ENCODE measurements around the gene PXK. TPM values are rescaled to one million over a fixed set of nuclear protein-coding genes. Genes with fewer than 3 reads are reported as not detected.
"Not testable (repeated sequence)": the region's sequence is repeated elsewhere in the genome, so short reads cannot be mapped to it uniquely, and the experiment has no call there.

PXK gene
- total RNA-seq, 2 experiments from 2014 or later: 50.7 to 51.2 TPM

- H3K4me3 Mint-ChIP-seq: peak overlapping the region; percentile 4
- ChIA-PET CTCF (interaction anchor here (1.7 kb wide), 1 partner anchor 56 kb away, joined by 4 read pairs; no protein-coding TSS in a partner anchor), POLR2A (interaction anchor here (0.9 to 2.8 kb wide), 7 partner anchors 10 to 878 kb away, joined by 3 to 21 read pairs (median 4); partner anchors contain the start of genes HTD2, KCTD6, PDE12 and RPP14)
- peaks cover 23% of the 10 kb centered on the region for H3K36me3 Mint-ChIP-seq (ENCODE audit: low read depth)
- H3K27me3 Mint-ChIP-seq: peaks cover 10% of the 10 kb centered on the region
- no peak overlapping the region for H3K27ac Mint-ChIP-seq
- H3K9me3 Mint-ChIP-seq: no peaks in the 10 kb centered on the region
- DNase-seq: no peak
- H3K4me1 Mint-ChIP-seq: peaks cover 32% of the 10 kb centered on the region
These were observed 101.8 kb downstream of the PXK start for GRCh38 chr3:58434511-58434910.

- Mint-ChIP-seq H3K4me3 (peak overlapping the region; percentile 4), H3K36me3 (ENCODE audit: low read depth) (peaks cover 18% of the 10 kb centered on the region), H3K9me3 (no peaks in the 10 kb centered on the region), H3K4me1 (peaks cover 28% of the 10 kb centered on the region), H3K27ac (no peak overlapping the region), H3K27me3 (peaks cover 10% of the 10 kb centered on the region)
- ChIA-PET POLR2A (interaction anchor here (1.3 to 2.8 kb wide), 3 partner anchors 57 to 879 kb away, joined by 3 to 21 read pairs (median 4); partner anchors contain the start of genes HTD2, KCTD6, PDE12 and RPP14), CTCF (interaction anchor here (1.7 kb wide), 1 partner anchor 56 kb away, joined by 4 read pairs; no protein-coding TSS in a partner anchor)
- DNase-seq: no peak
These were observed 102.3 kb downstream of the PXK start for GRCh38 chr3:58434990-58435389.

GRCh38 chr3:58437276-58437675 is 104.6 kb downstream of the PXK start:
- H3K36me3 Mint-ChIP-seq (ENCODE audit: low read depth); DNase-seq; H3K9me3 Mint-ChIP-seq; H3K27ac Mint-ChIP-seq; H3K4me3 Mint-ChIP-seq; H3K27me3 Mint-ChIP-seq; POLR2A ChIA-PET: not testable (repeated sequence)
- H3K4me1 Mint-ChIP-seq: peaks cover 21% of the 10 kb centered on the region
- CTCF ChIA-PET: interaction anchor here (2.1 kb wide), 1 partner anchor 130 kb away, joined by 7 read pairs; the partner anchor contains the start of genes HTD2 and RPP14

- H3K36me3 Mint-ChIP-seq (ENCODE audit: low read depth); H3K4me1 Mint-ChIP-seq; POLR2A ChIA-PET; H3K4me3 Mint-ChIP-seq; H3K27ac Mint-ChIP-seq; DNase-seq; H3K9me3 Mint-ChIP-seq; CTCF ChIA-PET: not testable (repeated sequence)
- peaks cover 13% of the 10 kb centered on the region for H3K27me3 Mint-ChIP-seq
These were observed 108.3 kb downstream of the PXK start for GRCh38 chr3:58440996-58441355.

GRCh38 chr3:58441514-58442450 is 109.1 kb downstream of the PXK start:
- Mint-ChIP-seq H3K36me3 (ENCODE audit: low read depth) (no peaks in the 10 kb centered on the region), H3K4me3 (no peak overlapping the region), H3K27me3 (peaks cover 13% of the 10 kb centered on the region), H3K4me1 (no peaks in the 10 kb centered on the region), H3K9me3 (no peaks in the 10 kb centered on the region), H3K27ac (no peak overlapping the region)
- ChIA-PET POLR2A (no interaction called here), CTCF (no interaction called here)
- no peak for DNase-seq

- H3K9me3 Mint-ChIP-seq: peaks cover 22% of the 10 kb centered on the region
- no peak overlapping the region for H3K27ac Mint-ChIP-seq
- H3K4me3 Mint-ChIP-seq: no peak overlapping the region
- peaks cover 14% of the 10 kb centered on the region for H3K36me3 Mint-ChIP-seq (ENCODE audit: low read depth)
- DNase-seq: no peak
- POLR2A ChIA-PET: no interaction called here
- CTCF ChIA-PET: no interaction called here
- H3K27me3 Mint-ChIP-seq: peaks cover 8% of the 10 kb centered on the region
- H3K4me1 Mint-ChIP-seq: peaks cover 3% of the 10 kb centered on the region
These were observed 119.5 kb downstream of the PXK start for GRCh38 chr3:58452176-58452575.

- H3K4me1 Mint-ChIP-seq: peaks cover 11% of the 10 kb centered on the region
- ChIA-PET CTCF (interaction anchor here (1.0 kb wide), 1 partner anchor 34 kb away, joined by 3 read pairs; no protein-coding TSS in a partner anchor), POLR2A (no interaction called here)
- peaks cover 4% of the 10 kb centered on the region for H3K27me3 Mint-ChIP-seq
- no peak overlapping the region for H3K4me3 Mint-ChIP-seq
- peaks cover 11% of the 10 kb centered on the region for H3K36me3 Mint-ChIP-seq (ENCODE audit: low read depth)
- DNase-seq: no peak
- H3K27ac Mint-ChIP-seq: no peak overlapping the region
- H3K9me3 Mint-ChIP-seq: peaks cover 14% of the 10 kb centered on the region
These were observed 126.5 kb downstream of the PXK start for GRCh38 chr3:58459160-58459559.

GRCh38 chr3:58462829-58463180 is 130.1 kb downstream of the PXK start:
- Mint-ChIP-seq H3K27ac (no peak overlapping the region), H3K4me1 (peaks cover 21% of the 10 kb centered on the region), H3K9me3 (no peaks in the 10 kb centered on the region), H3K27me3 (no peaks in the 10 kb centered on the region), H3K36me3 (ENCODE audit: low read depth) (no peaks in the 10 kb centered on the region), H3K4me3 (no peak overlapping the region)
- DNase-seq: no peak
- POLR2A ChIA-PET: no interaction called here
- CTCF ChIA-PET: no interaction called here

GRCh38 chr3:58463181-58463941 is 130.7 kb downstream of the PXK start:
- peaks cover 21% of the 10 kb centered on the region for H3K4me1 Mint-ChIP-seq
- H3K4me3 Mint-ChIP-seq: no peak overlapping the region
- H3K27me3 Mint-ChIP-seq: no peaks in the 10 kb centered on the region
- CTCF ChIA-PET: interaction anchor here (0.9 to 3.1 kb wide), 11 partner anchors 9 to 157 kb away, joined by 3 to 34 read pairs (median 5); partner anchors contain the start of genes HTD2, KCTD6, PDHB and RPP14
- POLR2A ChIA-PET: interaction anchor here (1.1 to 1.3 kb wide), 3 partner anchors 9 to 29 kb away, joined by 3 to 8 read pairs (median 3); partner anchors contain the start of gene KCTD6
- H3K27ac Mint-ChIP-seq: peak overlapping the region; percentile 40
- peak; percentile 78 for DNase-seq
- no peaks in the 10 kb centered on the region for H3K9me3 Mint-ChIP-seq
- no peaks in the 10 kb centered on the region for H3K36me3 Mint-ChIP-seq (ENCODE audit: low read depth)

GRCh38 chr3:58463942-58464271 is 131.2 kb downstream of the PXK start:
- CTCF ChIA-PET: interaction anchor here (0.9 to 3.1 kb wide), 11 partner anchors 9 to 157 kb away, joined by 3 to 34 read pairs (median 5); partner anchors contain the start of genes HTD2, KCTD6, PDHB and RPP14
- DNase-seq: no peak
- Mint-ChIP-seq H3K36me3 (ENCODE audit: low read depth) (no peaks in the 10 kb centered on the region), H3K27me3 (no peaks in the 10 kb centered on the region), H3K4me3 (no peak overlapping the region), H3K9me3 (no peaks in the 10 kb centered on the region), H3K27ac (peak overlapping the region; percentile 40), H3K4me1 (peaks cover 23% of the 10 kb centered on the region)
- POLR2A ChIA-PET: interaction anchor here (1.1 to 1.3 kb wide), 3 partner anchors 8 to 29 kb away, joined by 3 to 8 read pairs (median 3); partner anchors contain the start of gene KCTD6

- peaks cover 29% of the 10 kb centered on the region for H3K4me1 Mint-ChIP-seq
- no peak for DNase-seq
- ChIA-PET POLR2A (no interaction called here), CTCF (interaction anchor here (1.1 to 3.1 kb wide), 3 partner anchors 23 to 159 kb away, joined by 3 to 34 read pairs (median 4); partner anchors contain the start of genes HTD2, KCTD6 and RPP14)
- H3K27me3 Mint-ChIP-seq: no peaks in the 10 kb centered on the region
- no peak overlapping the region for H3K27ac Mint-ChIP-seq
- no peak overlapping the region for H3K4me3 Mint-ChIP-seq
- H3K36me3 Mint-ChIP-seq (ENCODE audit: low read depth): no peaks in the 10 kb centered on the region
- no peaks in the 10 kb centered on the region for H3K9me3 Mint-ChIP-seq
These were observed 132.2 kb downstream of the PXK start for GRCh38 chr3:58464866-58465265.

- no peaks in the 10 kb centered on the region for H3K36me3 Mint-ChIP-seq (ENCODE audit: low read depth)
- H3K4me3 Mint-ChIP-seq: no peak overlapping the region
- POLR2A ChIA-PET: no interaction called here
- H3K9me3 Mint-ChIP-seq: no peaks in the 10 kb centered on the region
- DNase-seq: no peak
- CTCF ChIA-PET: interaction anchor here (0.6 to 2.6 kb wide), 5 partner anchors 25 to 161 kb away, joined by 3 to 15 read pairs (median 3); partner anchors contain the start of genes HTD2, KCTD6 and RPP14
- H3K4me1 Mint-ChIP-seq: peaks cover 49% of the 10 kb centered on the region
- H3K27me3 Mint-ChIP-seq: no peaks in the 10 kb centered on the region
- H3K27ac Mint-ChIP-seq: no peak overlapping the region
These were observed 134.3 kb downstream of the PXK start for GRCh38 chr3:58466899-58467563.
